GM08714 (cell line): ENCODE measurements around the gene LRIG1.

ENCODE experiments used
- H3K4me3 ChIP-seq: fragments of 200-500 bp; sonication (Bioruptor generic); 2 replicates; pipeline ENCODE4 v1.5.1; 2014; ENCODE audit warnings: mild to moderate bottlenecking, low read length, inconsistent platforms
- ZNF274 ChIP-seq: IDR thresholded peaks from 2 replicates; pipeline ENCODE4 v1.6.1; 2012; ENCODE audit warnings: mild to moderate bottlenecking, low read depth, low read length

LRIG1 gene

DNA sequence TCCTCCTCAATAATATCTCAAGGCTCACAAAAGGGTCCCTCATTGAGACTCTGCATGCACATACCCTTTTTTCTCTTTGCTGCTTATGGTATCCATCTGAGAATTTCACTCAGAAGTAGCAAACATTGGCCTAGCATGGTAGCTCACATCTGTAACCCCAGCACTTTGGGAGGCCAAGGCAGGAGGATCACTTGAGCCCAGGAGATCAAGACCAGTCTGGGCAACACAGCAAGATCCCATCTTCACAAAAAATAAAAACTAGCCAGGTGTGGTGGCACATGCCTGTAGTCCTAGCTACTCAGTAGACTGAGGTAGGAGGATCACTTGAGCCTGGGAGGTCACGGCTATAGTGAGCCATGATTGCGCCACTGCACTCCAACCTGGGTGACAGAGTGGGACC lies 11.7 kb downstream of the LRIG1 start:
- TF ChIP-seq ZNF274, result no peak
- H3K4me3 ChIP-seq, result no peak overlapping the region

DNA sequence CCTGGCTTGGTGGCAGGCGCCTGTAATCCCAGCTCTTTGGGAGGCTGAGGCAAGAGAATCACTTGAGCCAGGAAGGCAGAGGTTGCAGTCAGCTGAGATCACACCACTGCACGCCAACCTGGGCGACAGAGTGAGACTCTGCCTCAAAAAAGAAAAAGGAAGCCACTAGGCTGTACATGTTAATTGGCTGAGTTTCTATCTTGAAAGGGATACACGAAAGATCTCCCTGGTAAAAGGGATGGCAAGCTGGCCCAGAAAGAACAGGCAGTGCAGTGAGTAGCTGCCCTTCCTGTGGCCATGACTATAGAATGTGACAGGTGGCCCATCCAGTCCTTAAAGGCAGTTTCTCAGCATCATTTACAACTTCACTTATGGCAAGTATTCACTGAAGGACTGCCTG lies 12.3 kb downstream of the LRIG1 start:
- no peak overlapping the region for H3K4me3 ChIP-seq
- TF ChIP-seq ZNF274, result no peak

DNA sequence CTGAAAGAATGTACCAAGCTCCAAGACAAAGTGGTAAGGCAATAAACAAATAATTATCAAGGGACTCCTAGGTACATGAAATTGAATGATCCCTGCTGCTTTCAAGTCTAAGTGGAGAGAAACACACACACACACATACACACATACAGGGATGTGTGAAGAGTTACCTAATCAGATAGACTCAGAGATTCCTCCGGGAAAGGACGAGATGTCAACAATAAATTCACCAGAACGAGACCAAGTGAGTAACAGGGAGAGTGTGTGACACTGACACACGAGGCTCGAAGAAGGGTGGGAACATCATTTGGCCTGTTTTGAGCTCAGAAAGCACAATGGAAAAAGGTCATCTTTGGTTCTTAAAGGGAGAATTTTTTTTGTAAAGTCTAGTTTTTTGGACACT lies 13.4 kb downstream of the LRIG1 start:
- H3K4me3 ChIP-seq, result no peak overlapping the region
- no peak for TF ChIP-seq ZNF274

DNA sequence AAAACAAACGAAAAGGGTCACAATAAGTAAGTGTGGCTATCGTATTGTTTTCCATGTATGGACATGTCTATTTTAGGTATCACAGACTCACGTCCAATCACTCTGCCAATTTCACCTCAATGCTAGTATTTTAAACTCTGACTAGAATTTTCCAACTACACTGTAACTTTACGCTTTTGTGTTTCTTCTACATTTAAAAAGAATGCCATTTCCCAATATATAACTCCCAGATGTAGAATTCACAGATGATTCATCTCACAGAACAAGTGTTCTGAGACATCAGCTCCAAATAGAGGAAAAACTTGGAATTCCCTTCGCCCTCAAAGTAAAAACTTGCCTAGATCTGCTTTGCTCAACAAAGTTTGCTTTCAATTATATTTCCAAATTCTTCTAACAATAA lies 14.2 kb downstream of the LRIG1 start:
- no peak for TF ChIP-seq ZNF274

DNA sequence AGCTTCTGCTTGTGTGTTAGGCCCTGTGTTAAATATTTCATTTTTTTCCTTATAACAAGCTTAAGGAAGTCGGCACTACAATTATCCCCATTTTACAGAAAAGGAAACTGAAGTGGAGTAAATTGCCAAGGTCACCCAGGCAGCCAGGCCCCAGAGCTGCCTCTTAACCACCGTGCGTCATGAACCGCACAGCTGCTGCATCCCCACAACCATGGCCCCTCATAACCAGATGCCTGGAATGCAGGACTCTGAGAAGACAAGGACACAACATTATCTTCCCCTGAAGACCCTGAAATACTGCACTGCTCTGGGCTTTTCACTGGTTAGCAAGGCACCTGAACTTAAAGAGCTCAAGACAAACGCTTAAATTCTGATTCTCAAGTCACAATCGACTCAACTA lies 14.6 kb downstream of the LRIG1 start:
- H3K4me3 ChIP-seq, result no peak overlapping the region
- no peak for TF ChIP-seq ZNF274

More for the DNA sequence above, 14.2 kb downstream of the LRIG1 start:
- no peak overlapping the region for H3K4me3 ChIP-seq

DNA sequence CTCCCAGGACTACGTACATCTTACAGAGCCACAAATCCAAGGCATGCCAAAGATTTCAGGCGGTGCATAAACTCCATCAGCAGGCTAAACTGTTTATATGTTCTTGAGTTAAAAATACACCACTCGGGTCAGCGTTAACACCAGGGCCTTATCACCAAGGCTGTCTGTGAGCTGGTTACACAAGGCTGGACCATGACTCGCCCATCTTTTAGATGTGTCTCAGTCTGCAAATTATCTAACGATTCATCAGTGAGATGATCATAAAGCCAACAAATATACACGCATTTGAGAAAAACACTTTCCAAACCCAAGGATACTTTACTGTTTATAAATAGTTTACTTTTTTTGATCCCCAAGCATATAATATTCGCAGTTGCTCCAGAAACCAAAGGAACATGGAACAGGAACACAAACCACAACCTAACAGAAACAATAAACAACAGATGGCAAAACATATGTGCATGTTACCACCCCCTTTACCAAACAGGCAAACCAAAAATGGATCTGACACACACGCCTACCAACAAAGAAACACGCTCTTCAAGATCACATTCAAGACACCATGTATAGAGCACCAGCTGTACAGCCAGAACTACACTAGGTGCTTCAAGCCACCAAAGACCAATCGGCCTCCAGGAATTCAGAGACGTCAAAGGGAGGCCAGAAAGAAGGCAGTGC lies 15.4 kb downstream of the LRIG1 start:
- H3K4me3 ChIP-seq, result no peak overlapping the region
- TF ChIP-seq ZNF274, result no peak

DNA sequence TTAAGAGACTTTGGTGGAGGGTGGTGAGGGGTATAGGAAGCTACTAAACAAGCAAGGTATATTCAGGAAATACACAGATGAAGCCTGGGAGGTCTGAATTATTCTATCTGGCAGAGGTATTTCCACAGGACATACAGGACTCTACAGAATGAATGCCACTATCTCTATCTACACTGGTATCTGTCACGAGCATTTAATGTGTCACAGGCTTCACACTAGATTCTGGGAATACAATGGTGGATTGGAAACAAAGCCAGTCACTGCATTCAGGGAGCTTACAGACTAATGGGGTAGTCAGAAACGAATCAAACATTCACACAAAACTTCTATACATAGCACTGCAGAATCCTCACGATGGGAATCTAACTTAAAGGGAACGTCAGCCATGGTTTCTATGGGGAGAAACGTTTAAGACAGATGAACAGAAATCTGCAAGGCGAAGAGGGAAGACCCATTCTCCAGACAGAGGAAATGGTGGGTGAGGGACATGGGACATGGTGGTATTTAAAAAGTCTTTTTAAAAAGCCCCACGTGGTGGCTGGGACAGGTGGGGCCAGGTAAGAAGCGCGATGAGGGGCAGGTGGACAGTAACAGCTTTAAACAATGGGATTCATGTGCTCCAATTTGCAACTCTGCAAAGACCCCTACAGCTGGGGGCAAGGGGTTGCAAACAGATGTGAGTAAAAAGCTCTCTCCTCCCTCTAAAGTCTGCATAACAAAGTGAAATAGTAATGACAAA lies 16.5 kb downstream of the LRIG1 start:
- H3K4me3 ChIP-seq, result no peak overlapping the region
- TF ChIP-seq ZNF274, result no peak

DNA sequence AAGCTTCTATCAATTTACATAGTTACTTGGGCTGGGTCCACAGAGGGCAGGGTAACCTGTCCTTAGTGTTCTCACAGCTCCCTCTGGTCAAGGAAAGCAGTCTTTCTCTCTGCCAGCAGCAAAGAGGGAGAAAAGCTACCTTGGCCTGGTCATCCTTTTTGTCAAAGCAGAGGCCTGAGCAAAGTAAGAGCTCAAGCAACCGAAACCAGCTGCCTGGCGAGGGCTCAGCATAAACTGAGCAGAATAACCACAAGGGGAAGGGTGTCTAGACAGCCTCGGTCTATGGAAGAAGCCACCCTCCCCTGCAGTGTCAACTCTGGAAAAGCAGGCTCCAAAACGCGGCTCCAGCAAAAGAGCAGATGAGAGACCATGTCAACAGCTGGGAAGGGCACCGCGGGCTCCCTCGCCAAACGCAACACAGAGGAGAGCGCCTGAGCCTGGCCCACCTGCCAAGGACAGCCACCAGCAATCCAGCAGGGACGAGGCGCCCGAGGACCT lies 17.4 kb downstream of the LRIG1 start:
- TF ChIP-seq ZNF274, result no peak
- no peak overlapping the region for H3K4me3 ChIP-seq

DNA sequence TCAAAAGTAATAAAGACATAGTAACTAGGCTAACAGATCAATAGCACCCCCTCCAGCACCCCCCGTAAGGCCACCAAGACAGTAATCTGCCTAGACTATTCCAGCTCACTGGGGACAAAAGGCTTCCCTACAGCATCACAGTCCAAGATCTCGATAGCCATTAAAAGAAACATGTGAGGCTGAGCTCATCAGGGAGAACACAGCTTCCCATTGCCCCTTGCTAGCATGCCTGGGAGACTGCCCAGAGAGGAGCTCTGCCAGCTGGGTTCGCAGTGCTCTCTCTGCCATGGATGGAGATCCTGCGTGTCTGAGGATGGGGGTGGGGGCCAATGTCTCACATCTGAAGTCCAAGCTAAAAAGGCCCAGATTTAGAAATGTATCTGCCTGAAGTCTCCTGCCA lies 17.8 kb downstream of the LRIG1 start:
- no peak overlapping the region for H3K4me3 ChIP-seq
- no peak for TF ChIP-seq ZNF274

DNA sequence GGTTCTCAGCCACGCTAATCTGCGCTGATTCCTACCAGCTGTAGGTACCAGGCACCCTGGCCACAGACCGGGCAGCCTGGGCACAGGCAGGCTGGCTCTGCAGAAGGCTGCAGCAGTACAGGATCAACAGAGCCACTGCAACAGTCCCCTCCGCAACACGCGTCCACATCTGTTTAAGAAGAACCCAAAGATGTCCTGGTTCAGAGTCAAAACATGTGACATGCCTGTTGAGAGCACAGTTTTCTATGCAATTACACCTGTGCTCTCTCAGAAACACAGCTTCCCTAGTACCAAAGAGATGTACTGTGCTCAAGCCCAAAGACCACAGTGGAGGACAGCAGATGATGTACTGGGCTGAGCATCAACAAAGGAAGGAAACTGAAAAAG lies 18.8 kb downstream of the LRIG1 start:
- no peak for TF ChIP-seq ZNF274
- no peak overlapping the region for H3K4me3 ChIP-seq

DNA sequence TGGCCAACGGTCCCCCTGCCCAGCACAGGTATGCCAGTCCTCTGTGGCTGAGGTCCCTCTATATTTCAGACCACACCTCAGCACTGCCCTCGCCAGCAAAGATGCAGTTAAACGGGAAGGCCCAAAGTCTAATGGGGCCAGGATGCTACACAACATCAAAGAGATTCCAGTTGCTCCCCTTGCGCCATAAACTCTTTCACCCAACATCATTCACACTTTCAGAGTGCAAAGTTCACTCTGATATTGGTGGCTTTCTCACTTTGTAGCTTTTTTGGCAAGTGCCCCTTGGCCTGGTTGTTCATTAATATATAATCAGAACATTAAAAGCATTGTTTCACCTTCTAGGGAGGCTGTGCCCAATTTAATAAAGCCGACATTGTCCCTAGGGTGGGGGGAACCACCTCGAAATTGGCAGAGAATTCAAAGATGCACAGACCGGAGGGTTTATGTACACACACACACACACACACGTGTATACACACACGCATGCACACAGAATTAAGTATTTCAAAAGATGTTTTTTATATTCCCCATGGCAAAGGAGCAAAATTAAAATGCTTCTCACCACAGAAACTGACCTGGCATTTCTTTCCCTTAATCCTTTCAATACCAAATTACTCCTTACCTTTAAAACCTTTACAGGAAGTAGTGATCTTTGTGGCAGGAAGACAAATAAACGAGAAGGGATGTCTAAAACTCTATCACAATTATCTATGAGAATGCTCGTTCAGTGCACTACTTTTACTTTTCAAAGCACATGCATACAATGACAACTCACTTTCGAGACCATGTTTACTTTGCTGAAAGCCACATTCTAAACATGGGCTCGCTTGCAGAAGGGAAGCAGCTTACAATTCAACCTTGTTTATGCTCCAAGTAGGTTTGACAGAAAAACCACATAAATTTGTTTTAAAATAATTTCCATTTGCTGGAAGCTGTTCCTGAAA lies 19.5 kb downstream of the LRIG1 start:
- H3K4me3 ChIP-seq, result peak overlapping the region; percentile 56; the same call in 1 of the 2 replicates
- TF ChIP-seq ZNF274, result no peak

DNA sequence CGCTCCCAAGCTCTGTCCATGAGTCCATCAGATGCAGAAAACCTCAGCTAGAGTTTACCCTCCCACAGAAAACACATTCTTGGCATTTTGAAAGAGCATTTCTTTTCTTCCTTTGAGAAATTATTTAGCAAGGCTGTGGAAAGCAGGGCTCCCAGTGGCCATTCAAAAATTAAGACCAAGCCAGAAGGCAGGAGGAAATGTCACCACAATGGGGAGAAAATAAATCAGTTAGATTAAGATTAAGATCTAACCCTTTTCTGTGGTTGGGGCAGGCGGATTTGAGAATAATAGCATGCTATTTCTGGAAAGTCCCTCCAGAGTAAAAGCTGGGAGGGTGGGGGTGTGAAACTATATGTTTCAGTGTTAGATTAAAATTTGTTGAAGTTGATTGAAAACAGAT lies 20.2 kb downstream of the LRIG1 start:
- H3K4me3 ChIP-seq, result peak overlapping the region; percentile 56; the same call in 1 of the 2 replicates
- no peak for TF ChIP-seq ZNF274

DNA sequence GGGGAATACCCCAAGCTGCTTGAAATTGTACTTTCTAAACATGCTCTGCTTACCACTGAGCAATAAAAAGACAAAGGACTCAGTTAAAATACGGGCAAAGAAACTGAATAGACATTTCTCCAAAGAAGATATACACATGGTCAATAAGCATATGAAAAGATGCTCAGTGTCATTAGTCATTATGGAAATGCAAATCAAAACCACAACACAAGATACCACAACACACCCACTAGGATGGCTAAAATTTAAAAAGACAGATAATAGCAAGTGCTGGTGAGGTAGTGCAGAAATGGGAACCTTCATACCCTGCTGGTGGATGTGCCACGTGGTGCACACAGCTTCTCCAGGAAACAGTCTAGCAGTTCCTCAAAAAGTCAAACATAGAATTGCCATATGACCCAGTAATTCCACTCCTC lies 21.3 kb downstream of the LRIG1 start:
- no peak for TF ChIP-seq ZNF274
- no peak overlapping the region for H3K4me3 ChIP-seq

DNA sequence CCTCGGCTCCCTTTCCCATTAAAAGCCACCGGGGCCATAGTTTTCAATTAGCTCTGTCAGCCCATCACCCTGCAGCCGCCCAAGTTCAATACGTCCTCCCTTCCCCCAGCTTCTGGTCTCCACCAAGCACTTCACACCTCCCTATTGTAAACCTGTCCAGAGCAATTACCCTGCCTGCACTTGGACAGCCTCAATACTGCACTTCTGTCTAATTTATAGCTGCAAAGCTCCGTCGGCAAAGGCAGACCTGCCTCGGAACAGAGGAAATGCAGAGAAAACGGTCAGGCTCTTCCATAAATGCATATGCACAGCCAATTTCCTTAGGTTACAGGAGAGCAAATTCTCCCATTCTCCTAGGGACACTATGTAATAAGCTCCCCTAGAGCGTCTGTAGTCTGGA lies 21.9 kb downstream of the LRIG1 start:
- no peak for TF ChIP-seq ZNF274
- H3K4me3 ChIP-seq, result no peak overlapping the region
